HT-29 (cell line): Measurements from ENCODE around the gene CACNA1A. TPM values are rescaled to one million over a fixed set of nuclear protein-coding genes. Genes with fewer than 3 reads are reported as not detected.

Source experiments
- DNase-seq: peaks from one replicate; pipeline ENCODE4 v3.0.0-alpha.2; 2015; ENCODE audit warnings: low spot score
- total RNA-seq: library from RNA; depleted of rRNA; stranded (reverse); fragments of >200 nt; shearing (Covaris generic); gene quantifications from 2 replicates; pipeline ENCODE4 v1.2.3, GENCODE V29; 2014

The CACNA1A gene
- total RNA-seq, 1 experiment from 2014 or later, result 0.10 TPM

- DNase-seq, result peak; percentile 78
These were observed 341.7 kb downstream of the CACNA1A start for GRCh38 chr19:13164343-13165161.

GRCh38 chr19:13163609-13164342 lies 342.5 kb downstream of the CACNA1A start:
- DNase-seq, result peak; percentile 75

DNA sequence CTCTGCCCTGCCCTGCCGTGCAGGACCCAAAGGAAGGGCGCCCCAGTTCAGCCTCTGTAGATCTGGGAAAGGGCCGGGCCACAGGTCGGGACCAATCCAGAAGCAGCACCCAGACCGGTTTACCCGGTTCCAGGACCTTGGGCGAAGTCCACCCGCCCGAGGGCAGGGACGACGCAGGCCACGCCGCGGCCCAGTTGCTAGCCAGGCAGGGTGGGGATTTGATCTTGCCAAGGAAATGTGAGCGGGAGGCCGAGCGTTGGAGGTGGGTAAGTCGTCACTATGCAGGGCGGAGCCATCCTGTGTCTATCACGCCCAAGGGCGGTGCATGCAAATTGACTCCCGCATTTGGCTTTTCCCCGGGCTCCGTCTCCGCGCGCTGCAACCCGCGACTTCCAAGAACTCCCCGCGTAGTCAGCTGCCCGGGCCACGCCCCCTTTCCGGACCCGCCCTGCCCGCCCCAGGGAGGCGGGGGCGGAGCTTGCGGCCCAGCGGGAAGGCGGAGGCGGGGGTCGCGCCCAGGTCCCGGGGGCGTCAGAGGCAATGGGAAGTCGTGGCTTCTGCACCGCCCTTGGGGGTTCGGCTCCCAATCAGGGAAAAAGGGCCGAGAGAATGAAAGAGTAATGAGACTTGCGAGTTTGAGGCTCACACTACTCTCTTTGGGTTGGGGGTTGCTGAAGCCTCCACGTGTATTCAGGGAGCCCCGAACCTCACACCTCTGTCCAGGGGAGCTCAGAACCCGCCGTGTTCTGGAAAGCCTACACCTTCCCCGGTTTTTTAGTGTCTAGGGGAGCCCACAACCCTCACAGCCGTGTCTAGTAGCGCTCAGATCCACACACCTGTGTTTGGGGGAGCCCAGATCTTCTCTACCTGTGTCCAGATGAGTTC lies 343.3 kb downstream of the CACNA1A start:
- DNase-seq, result peak; percentile 95

- DNase-seq, result peak; percentile 23
These were observed 345.7 kb downstream of the CACNA1A start for GRCh38 chr19:13160557-13160956.

GRCh38 chr19:13159713-13160112 lies 346.6 kb downstream of the CACNA1A start:
- DNase-seq, result no peak
